Neural progenitor cell (in vitro differentiated cells): ENCODE measurements around the gene ATP11A.

Experiments
- EZH2 ChIP-seq: fragments of 200-600 bp; sonication (generic); IDR thresholded peaks from 2 replicates; pipeline ENCODE4 v1.6.1; 2017; ENCODE audit warnings: antibody characterized with exemption, mild to moderate bottlenecking, moderate library complexity
- EZH2phosphoT487 ChIP-seq: fragments of 200-600 bp; sonication (generic); IDR thresholded peaks from 2 replicates; pipeline ENCODE4 v1.6.1; 2017; ENCODE audit warnings: antibody characterized with exemption
- TF ChIP-seq, protein P1 (sequence below): fragments of 200-600 bp; sonication (generic); IDR thresholded peaks from 2 replicates; pipeline ENCODE4 v1.5.1; 2017; ENCODE audit warnings: antibody characterized with exemption, mild to moderate bottlenecking

DNA sequence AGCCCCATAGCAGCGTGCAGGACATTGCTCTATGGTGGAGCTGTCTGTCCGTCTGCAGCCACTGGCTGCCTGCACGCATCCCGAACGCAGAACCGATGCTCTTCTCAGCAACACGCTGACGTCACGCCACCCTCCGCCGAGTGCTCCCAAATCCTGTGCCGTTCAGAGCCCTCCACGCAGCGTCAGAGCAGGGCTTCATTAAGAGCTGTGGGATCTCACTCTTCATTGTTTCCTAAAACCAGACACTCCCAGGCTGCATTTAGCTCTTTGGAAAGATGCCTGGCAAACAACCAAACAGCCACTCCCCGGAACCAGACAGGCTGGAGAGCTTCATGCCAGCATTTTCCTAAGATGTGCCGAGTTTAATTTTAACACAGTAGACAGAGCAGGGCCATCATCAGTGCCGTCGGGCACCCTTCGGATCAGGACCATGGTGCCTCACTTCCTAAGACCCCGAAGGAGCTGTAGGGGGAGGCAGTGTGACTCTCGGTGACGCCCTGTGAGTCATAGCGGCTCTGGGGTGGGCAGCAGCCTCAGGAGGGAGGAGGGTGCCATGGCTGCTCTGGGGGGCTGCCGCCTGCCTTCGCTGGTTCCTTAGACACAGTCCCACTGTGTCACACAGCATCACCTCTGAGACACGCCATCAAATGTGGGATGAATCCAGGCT, 147.7 kb downstream of the ATP11A start:
- TF ChIP-seq EZH2, result no peak
- TF ChIP-seq, protein P1, sequence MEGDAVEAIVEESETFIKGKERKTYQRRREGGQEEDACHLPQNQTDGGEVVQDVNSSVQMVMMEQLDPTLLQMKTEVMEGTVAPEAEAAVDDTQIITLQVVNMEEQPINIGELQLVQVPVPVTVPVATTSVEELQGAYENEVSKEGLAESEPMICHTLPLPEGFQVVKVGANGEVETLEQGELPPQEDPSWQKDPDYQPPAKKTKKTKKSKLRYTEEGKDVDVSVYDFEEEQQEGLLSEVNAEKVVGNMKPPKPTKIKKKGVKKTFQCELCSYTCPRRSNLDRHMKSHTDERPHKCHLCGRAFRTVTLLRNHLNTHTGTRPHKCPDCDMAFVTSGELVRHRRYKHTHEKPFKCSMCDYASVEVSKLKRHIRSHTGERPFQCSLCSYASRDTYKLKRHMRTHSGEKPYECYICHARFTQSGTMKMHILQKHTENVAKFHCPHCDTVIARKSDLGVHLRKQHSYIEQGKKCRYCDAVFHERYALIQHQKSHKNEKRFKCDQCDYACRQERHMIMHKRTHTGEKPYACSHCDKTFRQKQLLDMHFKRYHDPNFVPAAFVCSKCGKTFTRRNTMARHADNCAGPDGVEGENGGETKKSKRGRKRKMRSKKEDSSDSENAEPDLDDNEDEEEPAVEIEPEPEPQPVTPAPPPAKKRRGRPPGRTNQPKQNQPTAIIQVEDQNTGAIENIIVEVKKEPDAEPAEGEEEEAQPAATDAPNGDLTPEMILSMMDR, result no peak
- TF ChIP-seq EZH2phosphoT487, result no peak
